GM19328 (cell line): ENCODE results near the gene NIBAN1.
A peak's percentile ranks its signal among the peaks of the same experiment; 100 is the strongest.

ENCODE experiments used
- ATAC-seq: cut with Tn5 transposase; IDR thresholded peaks from one replicate; pipeline ENCODE4 v1.9.1; 2021; ENCODE audit warnings: mild to moderate bottlenecking, moderate library complexity; ENCODE audit not compliant: unreplicated experiment

The NIBAN1 gene

DNA sequence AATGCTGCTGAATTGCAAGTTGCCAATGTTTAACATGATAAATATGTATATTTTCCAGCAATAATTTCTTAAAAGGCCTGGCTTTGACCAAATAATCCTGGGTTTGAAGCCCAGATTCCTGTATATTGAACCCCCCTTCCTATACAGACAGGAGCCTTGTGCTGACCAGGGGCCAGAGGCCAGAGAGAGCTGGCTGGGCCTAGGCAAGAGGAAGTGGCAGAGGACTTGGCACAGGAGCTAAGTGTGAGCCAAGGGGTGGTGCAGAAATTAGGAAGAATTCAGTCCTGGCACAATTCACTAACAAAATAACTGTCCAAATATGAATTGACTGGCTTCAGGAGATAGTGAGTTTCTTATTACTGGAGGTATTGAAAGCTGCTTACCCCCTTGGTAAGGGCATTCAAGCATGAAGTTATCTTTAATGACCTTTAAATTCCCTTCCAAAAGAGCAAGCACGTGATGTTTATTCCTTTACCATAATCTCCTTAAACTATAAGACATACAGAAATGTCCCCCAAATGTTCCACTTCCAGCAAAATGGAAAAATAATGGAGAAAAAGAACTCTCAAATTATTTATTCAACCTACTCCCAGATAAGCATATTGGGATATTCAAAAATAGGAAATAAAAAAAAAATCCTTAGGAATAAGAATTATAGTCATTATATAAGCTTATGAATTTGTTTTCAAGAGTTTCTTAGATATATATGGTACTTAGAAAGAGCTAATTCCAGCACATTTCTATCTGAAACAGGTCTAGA is 26.6 kb downstream of the NIBAN1 start:
- ATAC-seq: no peak

DNA sequence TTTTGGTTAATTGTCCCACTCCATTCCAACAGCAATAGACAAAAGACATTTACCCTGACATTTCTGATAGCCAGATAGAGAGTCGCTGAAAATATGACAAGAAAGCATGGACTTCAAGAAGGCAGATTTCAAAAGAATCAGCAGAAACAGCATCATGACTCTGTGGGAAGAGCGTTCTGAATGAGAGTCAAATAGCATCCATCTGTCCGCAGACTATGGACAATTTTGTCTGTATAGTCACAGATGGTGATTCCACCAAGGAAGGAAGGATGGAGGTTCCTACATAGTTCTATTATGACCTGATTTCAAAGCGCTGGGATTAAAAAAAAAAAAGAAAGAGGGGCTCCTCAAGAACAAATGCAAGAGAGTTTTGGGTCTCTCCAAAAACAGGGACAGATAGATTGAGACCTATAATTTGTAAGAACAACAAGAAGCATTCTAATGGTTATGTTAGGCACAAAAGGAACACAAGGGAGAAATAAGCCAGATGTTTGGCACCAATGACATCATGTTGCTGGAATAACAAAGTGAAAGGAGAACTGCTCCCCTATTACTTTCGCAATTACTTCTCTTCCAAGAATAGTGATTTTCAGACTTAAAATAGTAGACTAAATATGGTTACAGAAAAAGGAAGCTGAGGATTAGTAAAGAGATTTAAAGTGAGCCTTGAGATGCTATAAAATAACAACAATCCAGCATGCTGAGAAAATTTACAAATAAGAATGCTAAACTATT is 28.5 kb downstream of the NIBAN1 start:
- ATAC-seq: no peak

DNA sequence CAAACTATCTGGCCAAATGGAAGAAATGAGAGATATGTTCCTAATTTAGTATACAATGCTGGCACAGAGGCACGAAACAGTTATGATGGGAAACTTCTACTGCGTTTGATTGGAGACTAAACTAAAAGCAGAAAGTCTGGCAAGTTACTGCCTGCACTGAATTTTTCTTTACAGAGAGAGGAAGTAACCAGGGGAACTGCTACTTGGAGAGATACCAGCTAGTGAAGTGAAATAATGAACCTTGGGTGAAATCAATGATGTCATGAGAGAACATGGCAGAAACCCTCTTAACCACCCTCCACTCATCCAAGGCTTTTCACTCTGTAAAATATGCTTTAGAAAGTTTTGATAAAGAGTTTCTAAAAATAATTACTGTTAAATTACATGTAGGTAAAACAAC is 29.3 kb downstream of the NIBAN1 start:
- ATAC-seq: no peak

DNA sequence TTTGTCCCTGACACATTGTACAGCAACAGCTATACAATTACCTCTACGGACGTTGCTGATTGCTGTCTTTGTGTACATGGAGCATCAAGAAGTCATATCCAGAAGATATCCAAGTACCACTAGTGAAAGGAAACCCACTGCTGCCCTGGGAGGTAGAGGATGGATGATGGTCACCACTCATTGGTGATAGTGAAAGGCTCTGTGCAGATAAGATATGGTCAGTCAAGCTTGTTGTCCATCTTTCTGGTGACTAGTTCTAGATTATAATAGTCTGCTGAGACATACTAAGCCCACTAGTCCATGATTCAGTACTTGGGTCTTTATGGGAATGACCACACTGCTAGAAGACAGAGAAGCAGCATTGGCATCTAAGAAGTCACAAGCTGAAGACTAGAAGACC is 30.3 kb downstream of the NIBAN1 start:
- ATAC-seq: no peak

DNA sequence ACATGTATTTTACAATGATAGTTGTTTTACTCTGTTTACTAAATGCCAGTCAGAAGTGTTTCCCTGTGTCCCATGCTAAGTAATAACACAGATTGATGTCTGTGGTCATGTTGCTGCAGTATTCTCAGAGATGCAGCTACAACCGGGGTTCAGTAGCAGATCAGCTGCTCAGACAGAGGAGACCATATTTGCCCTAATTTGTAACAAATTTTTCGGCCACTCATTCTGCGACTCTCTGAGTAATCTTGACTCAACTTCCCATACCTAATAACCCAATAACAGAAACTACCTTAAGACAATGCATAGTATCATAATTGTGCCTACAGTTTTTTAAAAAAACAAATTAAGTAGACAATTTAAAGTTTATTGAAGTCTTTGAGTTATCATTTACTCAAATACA is 32.6 kb downstream of the NIBAN1 start:
- peak; percentile 70 for ATAC-seq

DNA sequence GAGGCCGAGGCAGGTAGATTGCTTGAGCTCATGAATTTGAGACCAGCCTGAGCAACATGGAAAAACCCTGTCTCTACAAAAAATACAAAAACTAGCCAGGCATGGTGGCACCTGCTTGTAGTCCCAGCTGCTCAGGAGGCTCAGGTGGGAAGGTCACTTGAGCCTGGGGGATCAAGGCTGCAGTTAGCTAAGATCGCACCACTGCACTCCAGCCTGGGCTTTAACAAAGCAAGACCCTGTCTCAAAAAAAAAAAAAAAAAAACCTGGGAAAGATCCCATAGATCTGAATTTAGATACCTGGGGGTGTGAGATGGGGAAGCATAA is 32.9 kb downstream of the NIBAN1 start:
- ATAC-seq: no peak

DNA sequence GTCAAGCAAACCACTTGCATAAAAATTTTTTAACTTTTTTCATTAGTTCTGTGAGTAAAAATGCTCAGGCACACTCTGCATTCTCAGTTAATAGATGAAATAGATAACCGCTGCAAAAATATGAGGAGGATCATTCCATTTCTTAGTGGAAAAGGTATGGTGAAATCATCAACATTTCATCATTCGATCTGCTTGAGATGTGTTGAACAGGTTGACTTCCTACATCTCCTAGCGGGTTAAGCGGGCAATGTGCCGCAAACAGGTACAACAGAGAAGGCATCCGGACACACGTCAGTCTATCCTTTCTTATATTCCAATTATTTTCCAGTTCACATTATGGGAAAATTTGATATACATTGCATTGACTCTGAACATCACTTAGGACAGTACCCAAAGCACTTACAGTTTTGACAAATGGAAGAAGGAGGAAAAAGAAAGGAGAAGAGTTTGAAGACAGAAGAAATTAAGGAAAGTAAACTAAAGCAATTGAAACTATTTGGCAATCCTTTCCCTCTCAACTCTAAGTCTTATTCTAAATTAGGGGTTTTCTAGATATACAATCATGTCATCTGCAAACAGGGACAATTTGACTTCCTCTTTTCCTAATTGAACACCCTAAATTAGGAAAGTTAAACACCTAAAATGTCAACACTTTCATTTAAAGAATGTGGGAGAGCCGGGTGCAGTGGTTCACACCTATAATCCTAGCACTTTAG is 33.5 kb downstream of the NIBAN1 start:
- no peak for ATAC-seq

DNA sequence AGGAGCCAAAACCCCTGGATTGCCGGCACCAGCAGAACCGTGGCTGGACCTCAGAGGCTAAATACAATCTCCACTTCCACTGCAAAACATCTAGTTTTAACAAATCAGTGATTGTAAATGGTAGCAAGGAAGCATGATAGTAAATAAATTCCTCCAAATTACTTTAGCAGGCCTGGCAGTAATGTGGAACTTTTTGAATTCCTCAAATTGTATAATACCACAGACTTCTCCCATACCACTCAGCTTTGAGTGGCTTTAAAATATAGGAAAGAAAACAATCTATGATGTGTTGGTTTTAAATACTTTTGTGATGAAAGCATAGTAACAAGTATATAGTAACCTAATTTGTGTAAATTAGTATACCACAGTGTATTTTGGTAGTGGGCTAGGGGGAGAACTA is 34.1 kb downstream of the NIBAN1 start:
- ATAC-seq: no peak

DNA sequence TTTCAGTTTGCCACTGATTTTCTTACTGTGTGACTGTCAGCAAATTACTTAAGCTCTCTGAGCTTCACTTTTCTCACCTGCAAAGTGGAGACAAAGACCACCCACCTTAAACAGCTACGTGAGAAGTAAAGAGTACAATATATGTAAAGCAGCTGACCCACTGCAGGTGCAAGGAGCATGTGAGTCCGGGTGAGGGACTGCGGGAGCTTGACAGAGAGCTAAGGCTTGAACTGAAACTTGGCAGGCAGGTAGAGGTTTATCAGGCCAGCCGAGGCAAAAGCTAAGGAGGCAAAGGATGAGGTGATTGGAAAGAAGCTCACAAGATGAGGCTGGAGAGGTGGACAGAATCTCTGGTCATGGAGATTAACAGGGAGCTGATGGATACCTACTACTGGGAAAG is 36.6 kb downstream of the NIBAN1 start:
- ATAC-seq: no peak

DNA sequence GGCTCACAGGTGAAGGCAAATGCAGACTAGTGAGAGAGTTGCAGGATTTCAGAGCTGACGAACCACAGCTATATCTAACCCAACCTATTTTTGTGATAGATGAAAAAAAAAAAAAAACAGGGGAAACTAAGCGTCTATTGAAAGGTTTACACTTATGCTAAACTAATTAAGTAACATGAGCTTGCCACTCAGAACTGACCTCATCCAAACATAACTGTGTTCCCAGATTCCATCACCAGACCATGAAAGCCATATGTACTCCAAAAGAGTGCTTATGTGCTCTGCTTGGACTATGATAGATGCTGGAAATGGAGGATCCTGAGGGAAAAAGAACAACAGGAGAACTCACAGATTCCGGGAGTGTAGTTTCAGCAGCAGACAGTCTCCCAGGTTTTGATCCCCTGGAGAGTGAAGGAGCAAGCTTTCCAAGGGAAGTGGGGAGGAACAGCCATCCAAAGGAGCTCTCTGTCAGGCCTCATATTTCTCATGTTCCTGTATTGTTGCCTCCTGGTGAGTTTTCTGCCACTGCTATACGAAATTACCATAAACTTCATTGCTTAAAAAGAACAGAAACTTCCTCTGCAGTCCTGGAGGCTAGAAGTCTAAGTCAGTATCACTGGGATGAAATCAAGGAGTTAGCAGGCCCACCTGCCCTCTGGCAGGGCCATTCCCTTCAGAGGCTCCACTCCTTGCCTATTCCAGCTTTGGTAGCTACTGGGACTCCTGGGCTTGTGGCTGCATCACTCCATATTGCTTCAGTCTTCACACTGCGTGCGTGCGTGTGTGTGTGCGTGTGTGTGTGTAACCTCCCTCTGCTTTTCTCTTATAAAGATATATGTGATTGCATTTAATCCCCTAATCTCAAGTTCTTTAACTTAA is 38.1 kb downstream of the NIBAN1 start:
- no peak for ATAC-seq

DNA sequence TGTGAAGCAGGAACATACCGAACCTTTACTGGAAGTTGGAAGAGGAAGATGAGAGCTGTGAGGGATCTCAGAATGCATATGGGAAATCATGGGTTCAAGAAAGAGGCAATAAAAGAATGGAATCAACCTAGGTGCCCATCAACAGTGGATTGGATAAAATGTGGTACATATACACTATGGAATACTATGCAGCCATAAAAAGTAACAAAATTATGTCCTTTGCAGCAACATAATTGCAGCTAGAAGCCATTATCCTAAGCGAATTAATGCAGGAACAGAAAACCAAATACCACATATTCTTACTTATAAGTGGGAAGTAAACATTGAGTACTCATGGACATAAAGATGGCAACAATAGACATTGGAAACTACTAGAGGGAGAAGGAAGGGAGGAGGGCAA is 40.4 kb downstream of the NIBAN1 start:
- no peak for ATAC-seq

DNA sequence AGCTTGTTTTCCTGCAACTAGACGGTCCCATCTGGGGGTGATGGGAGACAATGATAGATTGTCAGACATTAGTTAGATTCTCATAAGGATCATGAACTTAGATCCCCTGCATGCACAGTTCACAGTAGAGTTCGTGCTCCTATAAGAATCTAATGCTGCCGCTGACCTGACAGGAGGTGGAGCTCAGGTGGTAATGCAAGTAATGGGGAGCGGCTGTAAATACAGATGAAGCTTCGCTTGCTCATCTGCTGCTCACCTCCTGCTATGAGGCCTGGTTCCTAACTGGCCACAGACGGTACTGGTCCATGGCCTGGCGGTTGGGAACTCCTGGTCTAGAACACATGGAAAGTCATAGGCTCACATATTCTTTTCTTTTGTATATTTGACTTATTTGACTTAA is 42.0 kb downstream of the NIBAN1 start:
- no peak for ATAC-seq

DNA sequence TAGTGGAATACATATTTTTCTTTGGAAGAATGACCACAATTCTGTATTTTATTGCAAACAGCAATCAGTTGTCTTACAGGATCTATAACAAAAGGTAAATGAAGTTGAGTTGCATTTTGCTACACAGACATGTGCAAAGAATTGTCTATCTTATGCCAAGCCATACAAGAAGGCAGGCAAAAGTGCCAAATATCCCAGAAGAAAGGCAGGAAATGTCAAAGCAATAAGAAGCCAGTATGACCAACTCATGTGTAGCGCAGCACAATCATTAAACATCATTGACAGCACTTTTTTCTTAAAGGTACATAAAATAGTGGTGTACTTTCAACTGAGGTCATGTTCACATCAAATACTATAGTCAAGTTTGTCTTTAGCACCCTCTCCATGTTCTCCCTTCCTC is 42.7 kb downstream of the NIBAN1 start:
- no peak for ATAC-seq

DNA sequence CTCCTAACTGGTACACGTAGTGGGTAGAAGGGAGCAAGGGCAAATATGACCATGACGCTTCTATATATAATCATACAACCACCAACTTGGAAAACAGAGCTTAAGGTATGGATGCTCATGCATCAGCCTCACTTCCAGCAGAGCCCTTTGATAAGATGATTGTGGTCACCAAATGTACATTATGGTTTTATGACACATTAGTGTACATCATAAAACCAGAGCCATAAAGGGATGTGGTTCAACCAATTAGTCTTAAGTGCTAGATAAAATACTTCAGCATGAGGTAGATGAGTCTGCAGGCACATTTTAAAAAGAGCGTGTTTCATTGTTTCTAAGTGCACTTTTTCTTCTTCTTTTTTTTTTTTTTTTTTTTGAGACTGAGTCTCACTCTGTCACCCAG is 43.7 kb downstream of the NIBAN1 start:
- ATAC-seq: no peak

DNA sequence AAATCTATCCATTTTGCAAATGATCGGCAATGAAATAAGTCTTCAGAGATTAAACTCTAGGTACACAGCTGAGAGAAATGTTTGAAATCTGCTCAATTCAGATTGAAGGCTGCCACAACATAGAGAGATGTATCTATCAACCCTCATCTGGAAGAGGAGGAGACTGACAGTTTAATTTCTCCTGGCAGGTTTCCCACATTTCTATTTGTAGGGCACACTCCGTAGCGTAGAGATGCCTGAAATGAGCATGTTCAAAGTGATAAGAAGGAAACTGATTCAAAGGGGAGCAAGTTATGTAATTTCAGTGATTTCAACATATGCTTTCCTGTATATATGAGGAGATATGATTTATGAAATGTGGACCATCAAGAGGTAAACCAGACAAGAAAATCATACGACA is 44.1 kb downstream of the NIBAN1 start:
- ATAC-seq: no peak

DNA sequence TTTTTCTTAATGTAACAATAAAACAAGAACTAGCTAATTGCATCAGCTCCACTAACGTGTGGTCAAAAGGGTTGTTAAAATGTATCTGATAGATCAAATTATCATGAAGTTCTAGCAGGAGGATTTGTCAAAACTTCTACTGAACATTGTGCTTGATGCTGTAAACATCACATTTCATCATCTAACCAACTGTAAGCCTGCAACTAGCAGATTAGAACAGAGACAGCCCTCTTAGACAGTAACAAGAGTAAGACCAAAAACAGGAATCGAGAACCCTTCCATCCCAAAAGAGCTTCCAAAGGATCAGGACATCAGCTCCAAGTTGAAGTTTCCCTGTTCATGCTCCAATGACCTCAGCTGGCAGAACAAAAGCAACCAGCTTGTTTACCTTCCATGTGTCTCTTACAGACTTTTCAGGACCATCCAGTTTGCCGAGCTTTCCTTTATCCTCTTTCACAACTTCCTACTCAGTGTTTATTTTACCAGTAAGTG is 44.6 kb downstream of the NIBAN1 start:
- ATAC-seq: no peak

DNA sequence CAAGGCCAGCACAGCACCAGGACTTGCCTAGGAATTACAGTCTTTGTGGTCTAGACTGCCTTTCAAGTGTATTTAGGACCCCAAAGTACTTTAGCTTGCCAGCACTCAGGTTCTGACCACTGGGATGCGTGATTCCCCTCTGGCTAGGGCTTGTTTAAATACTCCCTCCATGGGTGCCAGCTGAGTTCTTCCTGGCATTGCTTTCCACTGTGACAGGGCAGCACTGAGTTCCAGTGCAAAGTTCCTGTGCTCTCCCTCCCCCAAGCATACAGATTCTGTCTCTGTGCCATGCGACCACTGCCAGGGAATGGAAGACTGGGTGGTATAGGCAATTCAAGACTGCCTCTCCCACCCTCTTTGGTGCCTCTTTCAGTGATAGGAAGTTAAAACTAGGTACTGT is 45.9 kb downstream of the NIBAN1 start:
- ATAC-seq: no peak
